Limb (tissue), 2 donors: Measurements from ENCODE around the gene FRRS1L.

Experiments
- DNase-seq, 2 donors: peaks; one replicate each; pipeline ENCODE4 v3.0.0-alpha.2; 2016; ENCODE audit errors: extremely low spot score in 2 of 2

FRRS1L gene

GRCh38 chr9:109176386-109176785 lies 9.3 kb upstream of the FRRS1L start:
- no peak for DNase-seq

GRCh38 chr9:109172935-109173334 lies 5.9 kb upstream of the FRRS1L start:
- no peak for DNase-seq

DNA sequence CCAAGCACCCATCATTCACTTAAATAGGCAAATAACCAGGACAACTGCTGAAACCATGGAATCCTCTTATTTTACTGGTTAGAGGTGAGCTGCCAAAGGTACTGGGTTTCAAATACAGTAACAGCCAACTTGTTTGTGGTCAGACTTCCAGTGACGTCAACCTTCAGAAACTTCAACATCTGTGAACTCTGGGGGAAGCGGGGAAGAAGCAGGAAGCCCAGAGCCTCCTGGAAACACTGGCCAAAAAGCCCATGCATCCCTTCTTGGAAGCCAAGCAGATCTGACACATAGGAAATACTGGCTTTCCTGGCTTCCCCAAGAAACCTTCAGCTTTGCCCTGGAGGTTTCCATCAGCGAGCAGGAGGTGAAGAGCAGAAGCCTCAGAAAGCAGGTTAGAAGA lies 4.9 kb upstream of the FRRS1L start:
- no peak for DNase-seq

DNA sequence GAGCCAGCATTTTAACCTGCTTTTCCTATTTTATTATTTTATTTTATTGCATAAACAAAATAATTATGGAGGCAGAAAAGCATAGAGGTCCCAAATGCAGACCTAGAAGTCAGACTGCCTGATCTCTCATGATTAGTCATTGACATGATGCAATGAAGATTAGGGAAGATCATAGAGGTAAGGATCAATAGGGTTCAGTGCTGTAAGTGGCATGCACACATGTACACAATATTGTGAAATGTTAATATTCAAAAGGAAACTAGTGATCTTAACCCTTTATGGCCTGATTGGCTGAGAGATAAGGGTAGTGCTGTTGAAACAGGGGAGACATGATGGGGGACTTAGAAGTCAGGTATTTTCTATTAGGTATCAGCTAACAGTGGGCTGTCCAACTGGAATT lies 1.1 kb upstream of the FRRS1L start:
- no peak for DNase-seq

DNA sequence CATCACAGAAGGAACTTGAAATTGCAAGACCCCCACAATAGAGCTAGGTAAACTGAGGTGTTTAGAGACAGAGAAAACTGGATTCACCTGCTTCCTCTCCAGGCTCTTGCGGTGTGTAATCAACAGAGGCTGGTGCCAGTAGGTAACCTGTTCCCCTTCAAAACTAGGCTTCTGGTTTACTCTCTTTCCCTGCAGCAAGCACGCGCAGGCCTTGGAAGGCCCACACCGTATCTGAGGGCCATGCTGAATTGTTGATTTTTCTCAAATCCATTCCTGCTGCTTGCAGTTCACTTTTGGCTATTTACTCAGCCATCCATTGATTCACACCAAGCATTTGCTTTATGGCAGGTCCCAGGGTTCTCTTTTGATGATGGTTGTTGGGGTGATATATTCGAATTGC lies 667 bp upstream of the FRRS1L start:
- DNase-seq: no peak

DNA sequence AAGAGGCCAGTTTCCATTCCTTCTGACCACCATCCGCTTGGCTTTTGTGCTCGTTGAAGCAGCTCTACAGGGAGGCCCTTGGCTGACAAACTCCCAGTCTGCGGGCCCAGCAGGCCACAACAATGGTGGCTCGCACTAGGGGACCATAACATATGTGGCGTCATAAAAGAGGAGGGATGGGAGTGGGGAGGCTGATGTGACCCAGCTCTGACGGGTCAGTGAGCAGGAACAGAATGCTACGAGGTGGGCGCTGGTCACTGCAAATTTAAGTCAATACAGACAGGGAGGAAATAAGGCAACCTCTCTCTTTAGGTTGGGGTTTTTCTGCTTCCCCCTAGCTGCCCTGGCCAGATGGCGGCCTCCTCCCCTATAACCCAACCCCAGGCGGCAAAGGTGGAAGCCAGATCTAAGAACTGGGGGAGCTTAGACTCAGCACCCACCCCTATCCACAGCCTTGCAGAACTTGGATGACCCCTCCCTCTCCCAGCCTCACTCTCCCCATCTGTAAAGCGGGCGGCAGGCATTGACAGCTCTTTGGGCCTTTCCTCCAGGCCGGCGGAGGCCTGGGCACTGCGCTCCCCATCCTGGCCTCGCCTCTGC lies 778 bp downstream of the FRRS1L start:
- no peak for DNase-seq

DNA sequence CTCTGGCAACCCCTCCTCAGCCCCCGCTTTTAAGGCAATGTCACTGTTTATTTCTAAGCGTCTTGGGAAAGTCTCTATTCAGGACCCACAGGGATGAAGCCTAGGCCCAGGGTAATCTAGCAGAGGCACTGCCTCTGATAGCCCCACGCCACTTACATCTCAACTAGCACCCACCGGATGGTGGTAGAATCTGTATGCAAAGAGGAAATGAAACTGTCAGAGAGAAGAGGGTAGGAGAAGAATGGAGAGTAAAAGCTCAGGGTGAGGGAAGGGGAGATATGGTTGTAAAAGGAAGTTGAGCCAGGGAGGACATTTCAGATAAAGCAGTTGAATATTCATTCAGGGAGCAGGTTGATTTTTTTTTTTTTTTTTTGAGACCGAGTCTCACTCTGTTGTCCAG lies 3.0 kb downstream of the FRRS1L start:
- no peak for DNase-seq

- DNase-seq: no peak
These were observed 3.9 kb downstream of the FRRS1L start for GRCh38 chr9:109163194-109163593.

GRCh38 chr9:109162677-109163076 lies 4.4 kb downstream of the FRRS1L start:
- no peak for DNase-seq

DNA sequence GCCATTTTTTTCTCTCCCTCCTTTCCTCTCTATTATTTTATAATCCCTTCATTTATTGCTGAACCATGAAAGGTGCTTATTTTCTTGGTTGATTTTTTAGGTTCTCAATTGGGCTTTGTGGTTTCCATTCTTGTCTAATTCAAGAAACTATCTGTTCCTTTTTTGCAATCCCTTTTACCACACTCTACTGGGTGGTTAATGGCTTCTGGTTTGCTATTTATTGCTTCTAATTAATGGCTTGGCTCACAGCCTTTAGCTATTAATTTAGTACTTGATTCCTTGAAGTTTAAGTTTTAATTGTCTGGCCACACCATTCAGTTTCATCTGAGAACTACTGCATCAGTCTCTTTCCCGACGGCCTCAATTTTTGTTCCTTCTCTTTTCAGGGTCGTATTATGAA lies 5.6 kb downstream of the FRRS1L start:
- no peak for DNase-seq

GRCh38 chr9:109159583-109159982 lies 7.5 kb downstream of the FRRS1L start:
- no peak for DNase-seq

DNA sequence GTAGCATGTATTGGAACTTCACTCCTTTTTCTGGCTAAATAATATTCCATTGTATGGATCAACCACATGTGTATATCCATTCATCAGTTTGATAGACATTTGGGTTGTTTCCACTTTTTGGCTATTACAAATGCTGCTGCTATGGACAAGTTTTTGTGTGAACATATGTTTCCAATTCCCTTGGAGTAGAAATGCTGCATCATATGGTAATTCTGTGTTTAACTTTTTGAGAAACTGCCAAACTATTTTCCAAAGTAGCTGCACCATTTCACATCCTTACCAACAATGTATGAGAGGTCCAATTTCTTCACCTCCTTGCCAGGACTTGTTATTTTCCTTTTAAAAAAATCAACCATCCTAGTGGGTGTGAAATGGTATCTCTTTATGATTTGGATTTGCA lies 8.4 kb downstream of the FRRS1L start:
- no peak for DNase-seq

DNA sequence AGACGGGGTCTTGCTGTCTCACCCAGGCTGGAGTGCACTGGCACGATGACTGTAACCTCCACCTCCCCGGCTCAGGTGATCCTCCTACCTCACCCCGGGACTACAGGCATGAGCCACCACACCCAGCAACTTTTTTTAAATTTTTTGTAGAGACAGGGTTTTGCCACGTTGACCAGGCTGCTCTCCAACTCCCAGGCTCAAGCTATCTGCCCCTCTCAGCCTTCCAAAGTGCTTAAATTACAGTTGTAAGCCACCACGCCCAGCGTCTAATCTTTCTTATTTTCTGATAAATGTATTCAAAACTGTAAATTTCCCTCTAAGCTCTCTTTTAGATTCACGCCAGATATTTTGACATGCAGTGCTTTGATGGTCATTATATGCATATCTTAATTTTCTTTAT lies 10.3 kb downstream of the FRRS1L start:
- no peak for DNase-seq

DNA sequence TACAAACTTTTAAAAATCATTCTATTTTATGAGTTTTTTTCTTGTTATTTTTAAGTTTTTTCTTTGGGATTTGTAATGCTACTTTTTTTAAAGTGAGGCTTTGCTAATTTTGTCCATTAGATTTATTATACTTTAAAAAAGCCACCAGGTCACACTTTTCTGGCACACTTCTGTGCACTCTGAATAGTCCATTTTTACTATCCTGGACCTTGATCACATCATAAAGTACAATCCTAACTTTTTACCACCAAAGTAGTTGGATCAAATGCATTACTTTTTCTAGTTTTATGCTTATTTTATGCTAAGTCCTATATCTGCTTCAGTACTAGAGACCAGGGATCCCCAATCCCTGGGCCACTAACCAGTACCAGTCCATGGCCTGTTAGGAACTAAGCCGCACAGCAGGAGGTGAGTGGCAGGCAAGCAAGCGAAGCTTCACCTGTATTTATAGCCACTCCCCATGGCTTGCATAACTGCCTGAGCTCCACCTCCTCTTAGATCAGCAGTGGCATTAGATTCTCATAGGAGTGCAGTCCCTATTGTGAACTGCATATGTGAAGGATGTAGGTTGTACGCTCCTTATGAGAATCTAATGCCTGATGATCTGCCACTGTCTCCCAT lies 16.0 kb downstream of the FRRS1L start:
- DNase-seq: no peak

GRCh38 chr9:109149722-109150121 lies 17.3 kb downstream of the FRRS1L start:
- DNase-seq: no peak

GRCh38 chr9:109149089-109149488 lies 18.0 kb downstream of the FRRS1L start:
- DNase-seq: no peak

GRCh38 chr9:109145051-109145450 lies 22.0 kb downstream of the FRRS1L start:
- DNase-seq: no peak

- DNase-seq: no peak
These were observed 23.0 kb downstream of the FRRS1L start for GRCh38 chr9:109143881-109144562.

- DNase-seq: no peak
These were observed 25.7 kb downstream of the FRRS1L start for GRCh38 chr9:109141375-109141774.

DNA sequence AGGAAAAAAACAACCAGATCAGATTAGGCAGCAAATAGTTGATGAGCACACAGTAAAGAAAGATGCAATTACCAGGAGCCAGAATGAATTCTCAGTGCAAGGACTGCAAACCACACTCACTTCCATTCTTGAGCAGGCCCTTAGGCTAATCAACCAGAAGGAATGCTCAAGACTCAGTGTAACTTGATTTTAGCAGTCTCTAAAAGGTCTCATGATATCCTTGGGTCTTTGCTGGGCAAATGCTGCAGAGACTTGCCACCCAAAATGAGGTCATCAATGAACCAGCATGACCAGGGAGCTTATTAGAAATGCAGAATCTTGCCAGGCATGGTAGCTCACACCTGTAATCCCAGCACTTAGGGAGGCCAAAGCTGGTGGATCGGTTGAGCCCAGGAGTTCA lies 27.2 kb downstream of the FRRS1L start:
- no peak for DNase-seq

GRCh38 chr9:109138421-109138820 lies 28.6 kb downstream of the FRRS1L start:
- DNase-seq: no peak

DNA sequence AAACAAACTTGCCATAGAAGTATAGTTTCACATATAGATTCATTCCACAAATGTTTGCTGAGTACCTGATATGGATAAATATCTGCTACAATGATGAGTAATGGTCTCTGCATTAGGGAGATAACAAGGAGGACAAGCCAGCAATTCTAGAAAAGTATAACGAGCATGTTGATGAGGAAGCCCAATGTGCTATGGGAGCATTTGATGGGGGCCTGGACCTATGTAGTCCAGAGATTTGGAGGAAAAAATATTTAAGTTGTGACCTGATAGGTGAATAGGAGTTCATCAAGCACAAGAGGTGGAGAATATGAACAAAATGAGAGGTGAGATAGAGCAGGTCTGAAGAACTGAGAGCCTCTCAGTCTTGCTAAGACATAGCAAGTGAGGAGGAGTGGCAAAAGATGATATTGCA lies 32.9 kb downstream of the FRRS1L start:
- DNase-seq: no peak

DNA sequence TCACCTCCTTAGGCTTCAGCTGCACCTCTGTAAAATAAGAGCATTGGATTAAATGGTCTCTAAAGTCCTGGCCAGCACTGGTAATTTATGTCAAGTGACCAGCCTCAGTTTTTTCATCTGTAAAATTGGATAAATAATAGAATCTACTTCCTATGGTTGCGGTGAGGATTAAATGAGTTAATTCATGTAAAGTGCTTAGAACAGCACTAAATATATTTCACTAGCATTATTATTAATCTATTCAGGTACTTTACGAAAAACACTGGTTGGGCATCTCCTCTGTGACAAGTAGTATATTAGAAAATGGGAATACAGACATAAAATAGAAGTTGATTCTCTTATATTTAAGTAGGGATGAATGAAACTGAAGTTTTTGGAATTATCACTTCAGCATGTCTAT lies 33.5 kb downstream of the FRRS1L start:
- DNase-seq: no peak
